RKO (cell line): ENCODE results near the gene E2F6.

Source experiments
- DNase-seq: peaks from one replicate; pipeline ENCODE4 v3.0.0-alpha.2; 2016; ENCODE audit warnings: low spot score

E2F6 gene

GRCh38 chr2:11465485-11466306 lies at the start of gene E2F6:
TSS of gene E2F6 (minus strand) at chr2:11466161. CDS start at chr2:11465879, 282 bp downstream.
- DNase-seq: peak; percentile 93

GRCh38 chr2:11515490-11515981 lies 49.6 kb upstream of the E2F6 start:
- DNase-seq: no peak

GRCh38 chr2:11514904-11515303 lies 48.9 kb upstream of the E2F6 start:
- DNase-seq: no peak

GRCh38 chr2:11514081-11514730 lies 48.2 kb upstream of the E2F6 start:
- no peak for DNase-seq

GRCh38 chr2:11513319-11513718 lies 47.4 kb upstream of the E2F6 start:
- DNase-seq: no peak

- DNase-seq: no peak
Observed at GRCh38 chr2:11512431-11512830, 46.5 kb upstream of the E2F6 start.

- DNase-seq: no peak
Observed at GRCh38 chr2:11509657-11510360, 43.8 kb upstream of the E2F6 start.

- DNase-seq: no peak
Observed at GRCh38 chr2:11508279-11508678, 42.3 kb upstream of the E2F6 start.

- no peak for DNase-seq
Observed at GRCh38 chr2:11507517-11507916, 41.6 kb upstream of the E2F6 start.

GRCh38 chr2:11506611-11506969 lies 40.6 kb upstream of the E2F6 start:
- no peak for DNase-seq

DNA sequence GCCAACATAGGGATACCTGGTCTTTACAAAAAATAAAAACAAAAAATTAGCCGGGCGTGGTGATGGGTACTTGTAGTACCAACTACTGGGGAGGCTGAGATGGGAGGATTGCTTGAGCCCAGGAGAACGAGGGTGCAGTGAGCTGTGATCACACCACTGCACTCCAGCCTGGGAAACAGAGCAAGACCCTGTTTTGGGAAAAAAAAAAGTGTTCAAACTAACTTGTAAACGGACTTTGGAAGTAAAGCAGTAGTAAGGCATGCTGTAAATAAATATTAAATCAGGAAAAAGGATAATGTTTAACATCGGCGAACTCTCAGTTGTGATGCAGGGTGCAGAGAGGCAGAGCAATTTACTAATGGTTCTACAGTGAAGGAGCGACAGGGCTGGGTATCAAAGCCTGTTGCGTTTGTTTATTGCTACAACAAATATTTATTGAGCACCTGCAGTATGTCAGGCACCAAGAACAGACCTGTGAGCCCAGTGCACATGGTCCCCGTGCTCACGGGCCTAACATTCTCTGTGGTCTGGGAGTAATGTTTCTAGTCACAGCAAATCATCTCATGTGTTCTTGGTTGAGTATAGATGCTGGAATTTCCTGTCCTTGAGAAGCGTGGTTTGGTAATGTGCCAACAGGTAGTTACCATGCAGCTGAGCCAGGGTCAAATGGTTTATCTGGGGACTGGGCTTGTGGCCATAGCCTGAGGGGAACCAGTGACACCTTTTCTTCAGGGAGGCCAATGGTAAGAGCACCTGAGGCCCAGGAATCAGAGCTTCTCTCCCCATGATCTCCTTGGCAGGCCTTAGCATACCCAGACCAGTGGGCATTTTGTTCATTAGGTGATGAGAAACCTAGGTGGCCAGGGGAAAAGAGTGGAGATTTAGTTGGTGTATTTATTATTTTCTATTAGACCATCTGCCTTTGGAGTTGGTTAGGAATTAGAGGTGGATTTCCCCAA lies 40.0 kb upstream of the E2F6 start:
- no peak for DNase-seq

DNA sequence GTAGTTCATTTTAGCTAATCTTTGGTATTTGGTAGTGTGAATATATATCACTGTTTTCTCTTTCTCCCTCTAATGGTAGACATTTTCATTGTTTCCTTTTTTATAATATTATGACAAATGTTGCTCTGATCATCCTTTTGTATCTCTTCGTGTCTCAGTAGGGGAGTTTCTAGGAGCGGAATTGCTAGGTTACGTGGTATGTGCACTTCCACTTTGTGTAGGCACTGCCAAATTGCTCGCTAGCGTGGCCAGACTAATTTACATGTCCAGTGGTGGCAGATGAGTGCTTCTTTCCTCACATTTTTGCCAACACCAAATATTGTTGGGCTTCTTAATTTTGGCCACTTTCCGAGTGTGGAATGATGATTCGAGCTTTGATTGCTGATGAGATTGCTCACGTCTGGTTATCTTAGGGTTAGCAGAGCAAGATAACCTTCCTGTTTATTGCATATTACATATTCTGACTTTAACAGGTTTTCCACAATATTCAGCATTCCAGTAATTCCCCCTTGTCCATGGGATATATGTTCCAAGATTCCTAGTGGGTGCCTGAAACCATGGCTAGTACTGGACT lies 37.5 kb upstream of the E2F6 start:
- no peak for DNase-seq

DNA sequence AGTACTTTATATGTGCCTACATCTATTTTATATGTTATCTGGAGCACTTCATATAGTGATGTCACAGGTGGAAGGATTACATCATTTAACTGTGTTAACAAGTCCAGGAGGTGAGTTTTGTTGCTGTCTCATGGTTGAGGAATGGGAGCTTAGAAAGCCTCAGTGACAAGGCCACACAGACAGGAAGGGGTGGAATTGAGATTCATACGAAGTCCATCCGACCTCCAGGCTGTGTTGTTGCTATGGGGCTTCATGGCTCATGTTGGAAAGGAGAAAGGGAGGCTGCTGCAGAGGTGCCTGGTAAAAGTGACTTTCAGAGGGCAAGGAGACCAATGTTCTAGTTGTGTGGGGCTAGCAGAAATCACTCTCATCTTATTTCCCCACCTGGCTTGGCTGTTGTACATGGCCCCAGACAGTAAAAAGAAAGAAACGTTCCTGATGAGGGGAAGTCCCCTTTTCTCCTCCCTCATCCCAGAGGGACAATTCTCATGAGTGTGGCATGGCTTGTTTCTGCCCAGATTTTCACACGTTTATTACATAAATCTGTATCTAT lies 36.9 kb upstream of the E2F6 start:
- DNase-seq: peak; percentile 68

DNA sequence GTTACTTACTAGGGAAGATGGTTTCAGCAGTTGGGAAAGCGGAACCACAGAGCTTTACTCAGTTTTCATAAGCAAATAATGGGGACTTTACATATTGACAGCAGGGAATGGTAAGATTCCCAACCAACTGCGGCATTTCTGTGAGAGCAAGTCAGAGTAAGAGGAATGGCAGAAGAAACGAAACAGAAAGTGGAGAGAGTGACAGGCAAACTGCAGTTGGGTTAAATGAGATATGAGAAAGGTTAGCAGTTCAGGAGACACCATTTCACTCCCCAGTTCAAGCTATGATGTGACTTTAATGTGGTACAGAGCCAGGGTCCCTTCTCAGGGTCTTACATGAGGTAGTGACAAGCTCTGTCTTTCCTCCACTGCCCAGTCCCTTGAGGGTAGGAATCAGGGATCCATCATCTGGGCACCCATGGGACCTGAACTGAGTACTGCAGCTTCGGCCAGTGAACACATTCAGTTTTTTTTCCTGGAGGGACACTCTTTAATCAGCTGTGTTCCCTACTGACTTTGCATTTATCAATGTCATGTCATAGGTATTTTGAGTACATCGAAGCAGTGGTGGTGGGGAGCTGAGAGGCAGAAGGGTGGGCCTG lies 34.8 kb upstream of the E2F6 start:
- no peak for DNase-seq

- DNase-seq: no peak
Observed at GRCh38 chr2:11499081-11499743, 33.3 kb upstream of the E2F6 start.

- peak; percentile 13 for DNase-seq
Observed at GRCh38 chr2:11498543-11499034, 32.6 kb upstream of the E2F6 start.

- DNase-seq: no peak
Observed at GRCh38 chr2:11495844-11496681, 30.1 kb upstream of the E2F6 start.

DNA sequence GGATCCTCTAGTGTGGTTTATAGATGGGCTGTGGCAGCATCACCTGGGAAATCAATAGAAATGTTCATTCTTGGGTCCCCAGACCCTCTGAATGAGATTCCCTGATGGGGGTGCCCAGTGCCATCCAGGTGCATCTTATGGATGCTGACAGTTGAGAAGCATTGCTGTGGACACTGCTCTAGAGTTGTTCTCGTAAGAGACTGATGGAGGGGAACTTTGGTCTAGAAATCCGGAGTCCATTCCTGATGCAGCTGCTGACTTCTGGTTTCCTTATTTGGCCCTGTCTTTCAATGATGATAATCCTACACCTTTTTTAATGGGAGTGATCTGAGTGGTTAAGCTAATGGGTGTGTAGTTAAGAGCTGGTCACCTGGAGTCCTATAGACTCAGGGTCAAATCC lies 28.3 kb upstream of the E2F6 start:
- no peak for DNase-seq

- no peak for DNase-seq
Observed at GRCh38 chr2:11493282-11493681, 27.3 kb upstream of the E2F6 start.
